Measurements from ENCODE around the gene KRTAP8-1.
A peak's percentile ranks its signal among the peaks of the same experiment; 100 is the strongest.

Gene KRTAP8-1

GRCh38 chr21:30813174-30813573 is at the start of gene KRTAP8-1:
TSS of gene KRTAP8-1 (minus strand) at chr21:30813274. CDS start at chr21:30813220, 54 bp downstream.
- DNase-seq = no peak

GRCh38 chr21:30847627-30848500 is 34.8 kb upstream of the KRTAP8-1 start:
- no peak for DNase-seq

GRCh38 chr21:30842990-30843389 is 29.9 kb upstream of the KRTAP8-1 start:
- no peak for DNase-seq

GRCh38 chr21:30839304-30839703 is 26.2 kb upstream of the KRTAP8-1 start:
- peak; percentile 38 to 50 for DNase-seq

GRCh38 chr21:30838536-30838935 is 25.5 kb upstream of the KRTAP8-1 start:
- DNase-seq = no peak

- DNase-seq = peak; percentile 40 to 53
Measured at GRCh38 chr21:30831194-30831765, 18.2 kb upstream of the KRTAP8-1 start.

- DNase-seq = no peak
Measured at GRCh38 chr21:30829659-30830058, 16.6 kb upstream of the KRTAP8-1 start, which contains the start of gene KRTAP7-1. TSS of gene KRTAP7-1 (minus strand) at chr21:30829759. CDS start at chr21:30829698, 61 bp downstream.

- DNase-seq = no peak
Measured at GRCh38 chr21:30818837-30819610, 6.0 kb upstream of the KRTAP8-1 start.

GRCh38 chr21:30800605-30801004 is 12.5 kb downstream of the KRTAP8-1 start:
- no peak for DNase-seq

GRCh38 chr21:30793581-30794314 is 19.3 kb downstream of the KRTAP8-1 start:
- DNase-seq = no peak

GRCh38 chr21:30779249-30779648 is 33.8 kb downstream of the KRTAP8-1 start:
- DNase-seq = no peak

GRCh38 chr21:30769724-30770431 is 43.2 kb downstream of the KRTAP8-1 start:
- no peak for DNase-seq

All from stimulated activated CD4-positive, alpha-beta T cell treated with anti-CD3 and anti-CD28 coated beads, Interleukin-2, amount 100 ng/mL, for 24 hours (primary cell).